Common myeloid progenitor, CD34-positive (primary cell): Measurements from ENCODE around the gene DVL3.

Source experiments
- CTCF ChIA-PET: fragments of 350-600 bp; sonication (Branson Sonifier 250); formaldehyde crosslinking; loops from one replicate; lab custom pipeline; 2021; ENCODE audit warnings: antibody characterized with exemption; lab: Charles Lee
- POLR2A ChIA-PET: fragments of 350-600 bp; sonication (Branson Sonifier 250); formaldehyde crosslinking; loops from one replicate; lab custom pipeline; 2021; ENCODE audit warnings: antibody characterized with exemption; lab: Charles Lee
- DNase-seq, 3 donors: peaks; one replicate each; pipeline versions ENCODE4 v3.0.0 to v3.0.0-alpha.2; 2013
- H3K27ac ChIP-seq, 2 experiments: 1 replicate in 1 of 2; 2 replicates in 1 of 2; pipeline ENCODE4 v1.7.0; 2013; ENCODE audit warnings: inconsistent platforms in 2 of 2, low read length in 2 of 2, mild to moderate bottlenecking in 2 of 2, low read depth in 1 of 2, moderate library complexity in 1 of 2; ENCODE audit not compliant: severe bottlenecking in 2 of 2, insufficient read depth in 1 of 2, poor library complexity in 1 of 2
- H3K27me3 ChIP-seq, 5 experiments: replicated peaks in 2 of 5; 1 replicate in 3 of 5; 2 replicates in 2 of 5; pipeline versions ENCODE4 v1.6.1 to v1.7.0; 2013; ENCODE audit warnings: low read length in 4 of 5, mild to moderate bottlenecking in 2 of 5, moderate library complexity in 2 of 5, inconsistent platforms in 1 of 5; ENCODE audit not compliant: insufficient read depth in 5 of 5, control insufficient read depth in 4 of 5
- H3K36me3 ChIP-seq, 4 experiments: 1 replicate in 2 of 4; 2 replicates in 2 of 4; pipeline versions ENCODE4 v1.6.1 to v1.7.0; 2013; ENCODE audit warnings: low read length in 3 of 4, control low read depth in 1 of 4, mild to moderate bottlenecking in 1 of 4; ENCODE audit not compliant: control insufficient read depth in 4 of 4, insufficient read depth in 4 of 4
- H3K4me1 ChIP-seq, 4 experiments: 1 replicate in 3 of 4; 2 replicates in 1 of 4; pipeline versions ENCODE4 v1.6.1 to v1.7.1; 2013; ENCODE audit warnings: low read length in 3 of 4, mild to moderate bottlenecking in 3 of 4, control low read depth in 1 of 4, inconsistent platforms in 1 of 4, moderate library complexity in 1 of 4; ENCODE audit not compliant: control insufficient read depth in 4 of 4, insufficient read depth in 4 of 4; ENCODE audit errors: control extremely low read depth in 1 of 4
- H3K4me3 ChIP-seq, 7 experiments: 1 replicate in 4 of 7; 2 replicates in 3 of 7; pipeline versions ENCODE4 v1.5.1 to v1.7.0; 2013; ENCODE audit warnings: mild to moderate bottlenecking in 7 of 7, low read length in 6 of 7, moderate library complexity in 6 of 7, inconsistent platforms in 2 of 7, low read depth in 2 of 7, control low read depth in 1 of 7; ENCODE audit not compliant: insufficient read depth in 4 of 7, control insufficient read depth in 1 of 7; ENCODE audit errors: extremely low read depth in 1 of 7
- H3K9me3 ChIP-seq, 5 experiments: 1 replicate in 4 of 5; 2 replicates in 1 of 5; pipeline versions ENCODE4 v1.6.1 to v1.7.1; 2013; ENCODE audit warnings: low read length in 4 of 5, mild to moderate bottlenecking in 2 of 5, inconsistent platforms in 1 of 5, low read depth in 1 of 5, moderate library complexity in 1 of 5; ENCODE audit not compliant: control insufficient read depth in 4 of 5, insufficient read depth in 2 of 5; ENCODE audit errors: control extremely low read depth in 1 of 5
- WGBS: methylation state at CpG from one replicate; pipeline ENCODE4 v1.1.5; 2013; ENCODE audit not compliant: insufficient coverage; 5-methylcytosine and 5-hydroxymethylcytosine counted together

DVL3 gene

GRCh38 chr3:184175506-184175905 lies 20.3 kb downstream of the DVL3 start:
- no peaks in the 10 kb centered on the region for H3K9me3 ChIP-seq
- peak overlapping the region; percentile 70 to 98 (median 87) for H3K4me3 ChIP-seq
- peak overlapping the region in 1 of 2 experiments; percentile 82 for H3K27ac ChIP-seq
- WGBS = 37% methylated on average over 8 of the region's 8 CpGs
- ChIA-PET POLR2A (interaction anchor here (1.2 kb wide), 1 partner anchor 20 kb away, joined by 3 read pairs; the partner anchor contains the start of gene DVL3), CTCF (interaction anchor here (1.0 kb wide), 1 partner anchor 19 kb away, joined by 3 read pairs; no protein-coding TSS in a partner anchor)
- H3K36me3 ChIP-seq = peaks cover 15 to 56% (median 41%) of the 10 kb centered on the region in 4 experiments
- peaks cover 2 to 20% (median 20%) of the 10 kb centered on the region in 4 experiments for H3K4me1 ChIP-seq
- no peak for DNase-seq
- no peaks in the 10 kb centered on the region for H3K27me3 ChIP-seq

- peak overlapping the region in 6 of 7 experiments; percentile 70 to 98 (median 90) for H3K4me3 ChIP-seq
- ChIA-PET CTCF (interaction anchor here (0.9 to 1.1 kb wide), 2 partner anchors 11 to 21 kb away, joined by 3 read pairs; partner anchors contain the start of gene DVL3), POLR2A (no interaction called here)
- 50% methylated on average over 1 of the region's 3 CpGs for WGBS
- H3K4me1 ChIP-seq = peaks cover 2 to 20% (median 20%) of the 10 kb centered on the region in 4 experiments
- no peaks in the 10 kb centered on the region for H3K27me3 ChIP-seq
- H3K9me3 ChIP-seq = no peaks in the 10 kb centered on the region
- H3K27ac ChIP-seq = peak overlapping the region in 1 of 2 experiments; percentile 82
- H3K36me3 ChIP-seq = peaks cover 15 to 56% (median 44%) of the 10 kb centered on the region in 4 experiments
- no peak for DNase-seq
Observed at GRCh38 chr3:184175981-184176376, 20.8 kb downstream of the DVL3 start.

- Histone ChIP-seq H3K4me1 (peaks cover 2 to 20% (median 20%) of the 10 kb centered on the region in 4 experiments), H3K36me3 (peaks cover 17 to 56% (median 46%) of the 10 kb centered on the region in 4 experiments), H3K27ac (peak overlapping the region in 1 of 2 experiments; percentile 82), H3K27me3 (no peaks in the 10 kb centered on the region), H3K4me3 (peak overlapping the region in 6 of 7 experiments; percentile 19 to 98 (median 90)), H3K9me3 (no peaks in the 10 kb centered on the region)
- ChIA-PET POLR2A (no interaction called here), CTCF (interaction anchor here (0.7 to 1.3 kb wide), 6 partner anchors 10 to 272 kb away, joined by 3 read pairs; partner anchors contain the start of genes DVL3 and EEF1AKMT4)
- DNase-seq = peak; percentile 30 to 66 (median 58)
- 80% methylated on average over 13 of the region's 19 CpGs for WGBS
Observed at GRCh38 chr3:184176377-184177330, 21.5 kb downstream of the DVL3 start.

GRCh38 chr3:184177331-184177731 lies 22.2 kb downstream of the DVL3 start:
- H3K4me1 ChIP-seq = peaks cover 2 to 20% (median 20%) of the 10 kb centered on the region in 4 experiments
- no peaks in the 10 kb centered on the region for H3K27me3 ChIP-seq
- ChIA-PET CTCF (interaction anchor here (0.6 to 1.3 kb wide), 5 partner anchors 11 to 629 kb away, joined by 3 read pairs; partner anchors contain the start of gene EEF1AKMT4), POLR2A (no interaction called here)
- WGBS = 81% methylated on average over 3 of the region's 4 CpGs
- no peak for DNase-seq
- H3K9me3 ChIP-seq = no peaks in the 10 kb centered on the region
- H3K4me3 ChIP-seq = no peak overlapping the region
- H3K36me3 ChIP-seq = peaks cover 22 to 57% (median 48%) of the 10 kb centered on the region in 4 experiments
- H3K27ac ChIP-seq = peak overlapping the region in 1 of 2 experiments; percentile 82

DNA sequence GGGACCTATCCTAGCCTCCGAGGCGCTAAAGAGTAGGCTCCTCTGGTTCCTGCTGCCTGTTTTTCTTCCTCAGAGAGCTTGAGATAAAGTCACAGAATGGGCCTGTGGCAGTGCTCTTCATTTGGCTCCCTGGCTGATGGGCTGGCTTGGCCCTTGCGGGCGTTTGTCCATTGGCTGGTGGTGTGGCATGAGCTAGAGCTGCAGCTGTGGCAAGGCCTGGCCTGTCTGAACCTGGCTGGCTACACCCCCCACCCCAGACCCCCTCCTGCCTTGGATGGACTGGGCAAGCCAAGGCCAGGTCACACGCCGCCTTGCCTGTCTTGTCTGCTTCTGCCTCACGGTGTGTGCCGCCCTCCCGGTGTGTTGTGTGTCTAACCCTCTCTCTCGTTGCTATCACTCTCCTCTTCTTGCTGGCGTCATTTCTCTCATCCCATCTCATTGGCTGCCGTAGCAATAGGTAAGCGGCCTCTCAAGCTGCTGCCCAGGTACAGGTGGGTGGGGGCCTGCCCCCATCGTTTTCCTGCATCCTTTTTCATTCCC lies 22.7 kb downstream of the DVL3 start:
- ChIA-PET CTCF (interaction anchor here (0.6 to 1.3 kb wide), 4 partner anchors 50 to 630 kb away, joined by 3 read pairs; partner anchors contain the start of gene EEF1AKMT4), POLR2A (no interaction called here)
- Histone ChIP-seq H3K9me3 (no peaks in the 10 kb centered on the region), H3K27ac (peak overlapping the region in 1 of 2 experiments; percentile 82), H3K27me3 (no peaks in the 10 kb centered on the region), H3K36me3 (peaks cover 27 to 62% (median 53%) of the 10 kb centered on the region in 4 experiments), H3K4me3 (no peak overlapping the region), H3K4me1 (peaks cover 2 to 20% (median 20%) of the 10 kb centered on the region in 4 experiments)
- 93% methylated on average over 11 of the region's 14 CpGs for WGBS
- no peak for DNase-seq

GRCh38 chr3:184178521-184179138 lies 23.5 kb downstream of the DVL3 start:
- H3K36me3 ChIP-seq = peaks cover 30 to 70% (median 60%) of the 10 kb centered on the region in 4 experiments
- no peak overlapping the region for H3K27ac ChIP-seq
- ChIA-PET CTCF (interaction anchor here (0.5 to 0.9 kb wide), 2 partner anchors 49 to 136 kb away, joined by 3 read pairs; no protein-coding TSS in a partner anchor), POLR2A (no interaction called here)
- H3K4me3 ChIP-seq = no peak overlapping the region
- no peaks in the 10 kb centered on the region for H3K9me3 ChIP-seq
- no peaks in the 10 kb centered on the region for H3K27me3 ChIP-seq
- WGBS = 97% methylated on average over 13 of the region's 13 CpGs
- H3K4me1 ChIP-seq = peaks cover 2 to 20% (median 20%) of the 10 kb centered on the region in 4 experiments
- no peak for DNase-seq
